ENCODE results near the gene SERGEF.

GRCh38 chr11:17892409-17892808, 120.4 kb downstream of the SERGEF start:
- no peak for TF ChIP-seq GATA2 (IDR thresholded peaks at IDR 0.05; ENCODE audit: low read depth, low read length)
- no peak for TF ChIP-seq GATA3 (IDR thresholded peaks at IDR 0.05; ENCODE audit: low read depth, low read length)

All from SH-SY5Y (cell line).